ENCODE measurements around the gene LIN7C.

DNA sequence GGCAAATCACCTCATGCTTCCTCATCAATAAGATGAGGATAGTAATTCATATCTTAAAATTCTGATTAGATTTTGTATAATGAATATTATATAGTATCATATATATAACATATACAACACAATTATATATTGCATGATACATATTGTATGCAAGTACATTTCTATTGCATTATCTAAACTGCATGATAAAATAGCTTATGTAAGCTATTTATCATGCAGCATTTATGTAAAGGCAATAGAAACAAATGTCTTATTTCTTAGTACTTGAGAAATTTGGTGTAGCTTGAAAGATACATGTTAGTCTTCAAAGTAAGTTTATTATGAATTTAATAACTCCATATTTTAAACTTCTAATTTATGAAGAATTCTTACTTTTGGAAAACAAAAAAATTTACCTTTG, 5.5 kb downstream of the LIN7C start:
- TF ChIP-seq, protein P1, sequence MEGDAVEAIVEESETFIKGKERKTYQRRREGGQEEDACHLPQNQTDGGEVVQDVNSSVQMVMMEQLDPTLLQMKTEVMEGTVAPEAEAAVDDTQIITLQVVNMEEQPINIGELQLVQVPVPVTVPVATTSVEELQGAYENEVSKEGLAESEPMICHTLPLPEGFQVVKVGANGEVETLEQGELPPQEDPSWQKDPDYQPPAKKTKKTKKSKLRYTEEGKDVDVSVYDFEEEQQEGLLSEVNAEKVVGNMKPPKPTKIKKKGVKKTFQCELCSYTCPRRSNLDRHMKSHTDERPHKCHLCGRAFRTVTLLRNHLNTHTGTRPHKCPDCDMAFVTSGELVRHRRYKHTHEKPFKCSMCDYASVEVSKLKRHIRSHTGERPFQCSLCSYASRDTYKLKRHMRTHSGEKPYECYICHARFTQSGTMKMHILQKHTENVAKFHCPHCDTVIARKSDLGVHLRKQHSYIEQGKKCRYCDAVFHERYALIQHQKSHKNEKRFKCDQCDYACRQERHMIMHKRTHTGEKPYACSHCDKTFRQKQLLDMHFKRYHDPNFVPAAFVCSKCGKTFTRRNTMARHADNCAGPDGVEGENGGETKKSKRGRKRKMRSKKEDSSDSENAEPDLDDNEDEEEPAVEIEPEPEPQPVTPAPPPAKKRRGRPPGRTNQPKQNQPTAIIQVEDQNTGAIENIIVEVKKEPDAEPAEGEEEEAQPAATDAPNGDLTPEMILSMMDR (IDR thresholded peaks at IDR 0.05) = no peak
- TF ChIP-seq POLR2A (IDR thresholded peaks at IDR 0.05) = no peak
